Pulmonary artery endothelial cell (primary cell): ENCODE measurements around the gene PRKCQ. TPM values are rescaled to one million over a fixed set of nuclear protein-coding genes. Genes with fewer than 3 reads are reported as not detected.
"Not testable (repeated sequence)": the region's sequence is repeated elsewhere in the genome, so short reads cannot be mapped to it uniquely, and the experiment has no call there.

Experiments
- DNase-seq: peaks from one replicate; pipeline ENCODE4 v3.0.0-alpha.2; 2011; ENCODE audit warnings: low read depth, low spot score
- total RNA-seq: library from RNA; depleted of rRNA; stranded (reverse); fragments of >200 nt; gene quantifications from 2 replicates; pipeline ENCODE4 v1.2.3, GENCODE V29; 2014

Gene PRKCQ
- total RNA-seq, 1 donor from 2014 or later = 0.33 TPM

- DNase-seq = no peak
Observed at GRCh38 chr10:6460861-6461409, 119.1 kb downstream of the PRKCQ start.

DNA sequence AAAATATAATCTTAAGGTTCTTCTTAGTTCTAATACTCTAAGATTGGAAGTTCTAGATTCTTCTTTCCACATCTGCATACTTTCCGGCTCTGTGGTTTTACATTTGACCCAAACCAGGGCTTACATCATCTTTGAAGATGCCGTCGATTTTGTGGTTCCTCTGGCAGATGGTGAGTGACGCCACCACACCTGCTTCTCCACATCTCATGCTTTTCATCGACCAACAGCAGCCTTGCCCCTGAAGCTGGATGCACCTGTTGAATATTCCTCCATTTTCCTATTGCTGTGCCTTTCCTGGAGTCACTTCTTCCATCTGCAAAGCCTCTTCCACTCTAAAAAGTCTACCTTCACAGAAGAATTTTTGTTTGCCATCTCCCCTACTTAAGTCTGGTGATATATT, 121.3 kb downstream of the PRKCQ start:
- no peak for DNase-seq

- no peak for DNase-seq
Observed at GRCh38 chr10:6457376-6457775, 122.7 kb downstream of the PRKCQ start.

DNA sequence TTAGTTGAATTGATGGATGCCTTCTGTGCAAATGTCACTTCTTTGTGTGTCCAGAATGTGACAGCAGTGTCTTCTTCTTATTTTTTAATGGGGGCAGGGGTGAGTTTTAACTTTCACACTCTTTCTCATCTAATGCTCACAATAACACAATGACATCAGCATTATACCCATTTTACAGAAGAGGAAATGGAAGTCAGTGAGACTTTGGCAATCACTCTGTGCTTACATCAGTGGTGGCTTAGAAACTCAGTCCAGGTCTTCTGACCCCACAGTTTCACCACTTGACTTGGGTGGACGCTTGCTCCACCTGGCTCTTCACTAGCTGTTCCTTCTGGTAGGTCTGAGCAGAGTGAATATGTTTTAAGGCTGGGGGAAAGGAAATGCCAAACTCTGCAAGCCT, 124.0 kb downstream of the PRKCQ start:
- DNase-seq = no peak

DNA sequence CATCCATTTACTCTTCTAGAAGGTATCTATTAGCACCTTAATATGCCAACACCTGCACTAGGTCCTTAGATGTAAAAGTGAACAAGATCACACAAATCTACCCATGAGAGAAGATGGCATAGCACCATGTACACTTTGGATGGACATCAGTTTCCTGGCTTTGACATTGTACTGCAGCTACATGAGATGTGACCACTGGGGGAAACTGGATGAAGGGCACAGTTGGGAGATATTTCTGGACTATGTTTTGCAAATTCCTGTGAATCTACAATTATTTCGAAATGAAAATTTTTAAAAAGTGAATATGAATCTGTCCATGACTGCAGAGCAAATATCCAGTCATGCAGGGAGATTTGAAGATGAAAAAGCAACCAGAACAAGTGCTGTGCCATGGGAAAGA, 124.5 kb downstream of the PRKCQ start:
- DNase-seq = no peak

DNA sequence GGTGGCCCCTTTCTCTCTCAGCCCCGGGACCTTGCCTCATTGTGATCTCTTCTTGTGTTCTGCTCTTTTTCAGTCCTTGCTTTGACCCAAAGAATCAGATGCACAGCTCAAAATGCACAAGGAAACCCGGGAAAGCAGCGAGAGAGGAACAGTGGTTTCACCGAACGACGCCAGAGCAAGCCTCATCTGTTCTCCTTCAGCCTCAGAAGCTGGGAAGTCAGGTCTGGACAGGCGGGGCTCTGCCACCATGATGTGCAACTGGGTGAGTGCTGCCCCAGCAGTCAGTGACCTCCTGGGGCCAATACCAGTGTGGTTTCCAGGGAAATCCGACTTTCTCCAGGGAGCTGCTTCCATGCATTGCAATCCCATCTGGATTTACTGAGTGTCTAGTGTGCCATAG, 133.4 kb downstream of the PRKCQ start:
- DNase-seq = no peak

DNA sequence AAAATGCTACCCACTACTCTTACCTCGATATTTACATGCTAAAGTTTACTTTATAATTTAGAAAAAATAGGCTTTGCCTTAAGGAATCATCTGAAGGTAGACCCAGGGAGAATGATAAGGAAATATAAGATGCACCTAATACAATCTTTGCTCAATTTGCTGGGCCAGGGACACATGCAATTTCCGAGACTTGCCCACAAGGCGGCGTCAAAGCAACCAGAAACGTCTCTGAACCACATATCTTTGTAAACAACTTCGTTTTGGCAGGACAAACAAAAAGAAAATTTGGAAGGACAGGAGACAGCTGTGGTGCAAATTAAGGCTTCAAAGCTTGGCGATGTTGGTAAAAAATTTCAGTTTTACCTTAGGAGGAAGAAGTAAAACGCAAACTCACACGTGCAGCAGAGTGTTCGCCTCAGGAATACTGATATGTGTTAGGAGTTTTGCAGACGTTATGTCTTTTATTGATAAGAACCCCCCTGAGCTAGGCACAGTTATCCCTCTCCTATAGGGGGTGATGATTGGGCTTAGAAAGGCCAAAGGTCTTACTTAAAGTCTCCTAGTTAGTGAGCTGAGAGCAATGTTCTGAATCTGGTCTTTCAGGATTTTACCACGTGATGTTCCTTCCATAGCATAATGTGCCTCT, 134.3 kb downstream of the PRKCQ start:
- no peak for DNase-seq

DNA sequence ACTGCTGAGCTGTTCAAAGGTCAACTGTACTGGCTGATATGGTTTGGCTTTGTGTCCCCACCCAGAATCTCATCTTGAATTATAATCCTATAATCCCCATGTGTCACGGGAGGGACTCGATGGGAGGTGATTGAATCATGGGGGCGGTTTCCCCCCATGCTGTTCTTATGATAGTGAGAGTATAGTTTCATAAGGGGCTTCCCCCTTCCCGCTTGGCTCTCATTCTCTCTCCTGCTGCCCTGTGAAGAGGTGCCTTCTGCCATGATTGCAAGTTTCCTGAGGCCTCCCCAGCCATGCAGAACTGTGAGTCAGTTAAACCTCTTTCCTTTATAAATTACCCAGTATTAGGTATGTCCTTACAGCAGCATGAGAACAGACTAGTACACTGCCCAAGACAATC, 140.2 kb downstream of the PRKCQ start:
- not testable (repeated sequence) for DNase-seq

DNA sequence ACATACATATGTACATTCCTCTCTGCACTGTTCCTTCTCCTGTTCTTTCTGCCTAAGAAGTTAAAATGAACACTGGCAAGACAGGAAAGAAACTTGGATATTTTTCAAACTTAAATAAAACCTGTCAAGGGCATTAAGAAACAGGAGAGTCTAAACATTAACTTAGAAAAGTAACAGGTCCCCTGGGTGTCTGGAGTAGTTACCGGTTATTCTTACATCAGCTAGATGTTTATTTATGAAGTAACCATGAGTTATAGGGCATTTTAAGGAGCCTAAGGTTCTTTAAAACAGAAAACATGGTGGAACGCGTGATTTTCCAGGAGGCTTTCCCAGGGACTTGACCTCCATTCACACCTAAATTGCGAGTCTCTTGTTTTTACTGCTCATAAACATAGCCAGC, 148.2 kb downstream of the PRKCQ start:
- no peak for DNase-seq

DNA sequence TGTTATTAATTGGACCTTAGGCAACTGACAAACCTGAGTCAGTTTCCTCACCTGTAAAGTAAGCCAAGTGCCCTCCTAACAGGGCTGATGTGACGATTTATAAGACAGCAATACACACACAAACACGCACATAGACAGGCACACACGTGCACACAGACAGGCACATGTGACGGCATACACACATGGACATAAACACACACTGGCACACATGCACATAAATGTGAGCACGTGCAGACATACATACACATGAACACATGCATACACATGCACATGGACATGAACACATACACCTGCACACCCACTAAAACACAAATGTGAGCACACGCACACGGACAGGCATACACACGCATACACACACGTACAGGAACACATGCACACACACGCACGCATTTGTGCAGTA, 148.9 kb downstream of the PRKCQ start:
- no peak for DNase-seq

DNA sequence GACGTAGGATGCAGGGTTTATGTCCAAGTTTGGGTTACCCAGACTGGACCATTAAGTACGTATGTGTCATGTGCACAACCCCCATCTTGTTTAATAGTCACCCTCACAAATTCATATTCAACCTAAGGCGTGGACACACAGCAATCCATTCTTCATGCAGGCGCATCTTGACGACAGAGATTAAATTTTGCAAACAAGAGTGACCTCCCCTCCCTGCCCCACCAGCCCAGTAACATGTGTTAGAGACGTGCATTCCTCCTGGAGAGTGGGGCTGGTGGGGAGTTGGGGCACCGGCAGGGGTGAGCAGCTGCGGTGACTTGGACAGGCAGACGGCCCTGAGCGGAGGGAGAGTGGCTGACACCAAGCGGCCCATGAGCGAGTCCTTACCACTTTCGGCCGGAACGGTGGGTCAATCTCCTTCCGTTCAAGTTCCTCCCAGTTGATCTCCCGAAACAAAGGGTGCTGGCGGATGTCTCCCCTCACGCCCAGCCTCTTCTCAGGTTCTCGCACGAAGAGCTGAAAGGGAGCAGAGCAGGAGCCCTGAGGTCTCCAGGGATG, 149.6 kb downstream of the PRKCQ start:
- no peak for DNase-seq

DNA sequence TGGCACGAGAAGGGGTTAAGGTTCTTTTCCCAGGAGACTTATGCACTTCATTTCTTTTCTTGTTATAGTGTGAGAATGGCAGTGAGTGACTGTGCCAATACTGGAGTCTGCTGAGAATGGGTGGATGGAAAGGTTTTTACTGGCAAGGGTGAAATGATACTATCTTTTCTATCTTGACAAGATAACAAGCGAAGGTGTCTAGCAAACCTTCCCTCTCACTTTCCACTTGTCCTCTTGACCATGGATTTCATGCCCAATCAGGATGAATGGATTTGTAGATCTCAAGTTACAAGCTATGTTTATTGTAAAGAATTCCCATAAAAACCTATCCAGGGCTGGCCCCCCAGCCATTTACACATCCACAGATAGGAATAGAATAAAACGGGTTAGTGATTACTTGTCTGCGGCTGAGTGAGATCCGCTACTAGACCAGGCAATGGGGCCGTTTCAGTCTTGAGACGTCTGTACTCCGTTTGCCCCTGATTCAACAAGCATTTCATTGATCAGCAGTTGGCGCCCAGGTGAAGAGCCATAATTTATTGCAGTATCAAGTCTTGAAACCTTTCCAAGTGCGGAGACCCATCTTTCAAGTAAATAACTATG, 152.6 kb downstream of the PRKCQ start:
- no peak for DNase-seq

DNA sequence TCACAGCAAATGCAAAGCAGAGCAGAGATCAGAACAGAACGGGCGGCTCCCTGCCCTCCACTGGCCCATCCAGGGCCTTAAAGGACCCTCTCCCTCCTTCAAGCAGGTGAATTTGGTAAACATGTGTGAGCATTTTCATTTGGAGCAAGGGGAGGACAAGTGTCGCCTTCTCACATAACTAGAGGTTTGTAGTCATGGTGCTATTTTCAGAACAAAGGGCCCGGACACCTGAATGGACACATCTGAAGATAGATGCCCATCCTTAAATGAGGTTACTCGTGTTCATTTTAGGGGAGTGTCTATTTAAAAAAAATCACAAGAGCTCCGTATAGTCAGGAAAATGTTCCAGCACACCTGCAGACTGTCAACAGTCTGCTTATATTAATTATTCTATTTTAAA, 153.8 kb downstream of the PRKCQ start:
- no peak for DNase-seq

DNA sequence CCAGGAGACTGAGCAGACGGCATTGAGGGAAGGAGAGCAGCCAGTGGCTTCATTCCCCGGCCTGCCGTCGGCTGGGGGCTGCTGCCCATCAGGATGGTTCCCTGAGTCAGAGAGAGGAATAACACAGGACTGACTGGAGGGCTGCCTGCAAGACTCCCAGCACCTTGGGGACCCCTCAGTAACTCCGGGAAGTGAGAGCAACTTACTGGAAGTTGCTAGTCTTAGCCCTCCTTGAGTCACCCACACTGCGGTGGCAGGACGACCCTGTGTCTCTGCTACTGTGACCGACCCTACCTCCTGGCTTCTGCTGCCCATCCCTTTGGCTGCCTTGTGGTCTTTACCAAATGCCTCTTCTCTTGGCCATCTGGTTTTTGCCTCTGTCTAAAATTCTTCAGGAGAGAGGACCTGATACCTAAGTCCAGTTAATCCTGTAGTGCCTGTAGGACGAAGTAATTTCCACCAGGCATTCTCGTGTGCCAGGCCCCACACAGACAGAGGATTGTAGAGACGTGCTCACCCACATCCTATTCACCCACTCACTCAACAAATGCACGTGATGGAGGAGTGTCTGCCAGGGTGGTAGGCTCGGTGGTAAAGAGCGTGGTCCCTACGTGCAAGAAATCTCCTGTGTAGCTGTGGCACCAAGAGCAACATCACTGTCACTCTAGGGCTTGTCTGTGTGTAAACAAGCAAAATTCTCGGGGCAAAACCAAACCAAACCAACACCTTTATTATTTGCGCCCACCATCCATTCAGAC, 156.5 kb downstream of the PRKCQ start:
- DNase-seq = no peak

DNA sequence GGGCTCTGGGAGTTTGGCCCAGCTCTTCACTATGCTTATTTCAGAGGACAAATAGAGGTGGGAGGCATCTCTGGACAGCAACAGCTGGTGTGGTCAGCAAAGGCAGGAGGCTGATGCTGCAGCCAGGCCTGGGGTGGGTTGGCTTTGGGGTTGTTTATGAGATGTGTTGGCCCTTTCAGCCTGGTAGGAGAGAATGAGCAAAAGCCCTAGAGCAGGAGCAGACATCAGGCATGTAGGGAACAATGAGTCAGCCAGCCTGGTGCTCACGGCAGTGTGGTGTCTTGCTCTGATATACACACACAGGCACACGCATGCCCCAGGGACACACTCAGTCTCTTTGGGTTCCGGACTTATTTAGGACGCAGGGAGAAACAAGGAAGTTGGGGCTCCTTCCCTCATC, 157.1 kb downstream of the PRKCQ start:
- DNase-seq = no peak

DNA sequence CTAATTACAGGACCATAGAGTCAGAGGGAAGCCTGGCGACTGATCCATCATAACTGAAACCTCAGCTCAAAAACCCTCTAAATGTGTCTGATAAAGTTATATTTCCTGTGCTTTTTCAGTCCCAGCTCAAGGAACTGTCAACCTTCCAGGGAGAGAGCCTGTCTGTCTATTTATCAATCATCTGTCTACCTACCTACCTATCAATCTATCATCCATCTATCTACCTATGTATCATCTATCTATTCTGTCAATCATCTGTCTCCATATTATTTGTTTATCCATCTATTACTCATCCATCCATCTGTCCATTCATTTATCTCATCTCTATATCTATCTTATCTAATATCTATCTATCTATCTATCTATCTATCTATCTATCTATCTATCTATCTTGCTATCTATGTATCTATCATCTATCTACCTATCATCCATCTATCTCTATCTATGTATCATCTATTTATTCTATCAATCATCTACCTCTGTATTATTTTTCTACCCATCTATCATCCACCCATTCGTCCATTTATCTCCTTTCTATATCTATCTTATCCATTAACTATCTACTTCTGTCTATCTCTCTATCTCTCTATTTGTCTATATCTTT, 161.4 kb downstream of the PRKCQ start:
- no peak for DNase-seq

DNA sequence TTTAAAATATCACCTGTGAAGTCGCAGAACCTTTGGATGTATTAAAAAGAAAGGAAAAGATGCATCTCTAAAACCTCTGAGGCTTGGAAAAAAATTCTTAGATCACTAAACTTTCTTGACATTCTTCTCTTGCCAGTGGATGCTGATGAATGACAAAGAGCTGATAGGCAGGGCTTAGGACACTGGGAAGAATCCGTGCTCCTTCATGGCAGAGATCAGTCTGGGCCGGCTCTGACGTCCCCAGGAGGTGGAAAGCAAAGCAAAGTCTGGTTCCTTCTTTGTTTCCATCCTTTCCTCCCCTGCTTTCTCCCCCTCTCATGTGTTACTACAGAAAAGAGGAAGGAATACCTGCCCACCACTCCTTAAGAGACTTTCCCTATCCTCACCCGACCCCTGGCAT, 161.9 kb downstream of the PRKCQ start:
- no peak for DNase-seq

DNA sequence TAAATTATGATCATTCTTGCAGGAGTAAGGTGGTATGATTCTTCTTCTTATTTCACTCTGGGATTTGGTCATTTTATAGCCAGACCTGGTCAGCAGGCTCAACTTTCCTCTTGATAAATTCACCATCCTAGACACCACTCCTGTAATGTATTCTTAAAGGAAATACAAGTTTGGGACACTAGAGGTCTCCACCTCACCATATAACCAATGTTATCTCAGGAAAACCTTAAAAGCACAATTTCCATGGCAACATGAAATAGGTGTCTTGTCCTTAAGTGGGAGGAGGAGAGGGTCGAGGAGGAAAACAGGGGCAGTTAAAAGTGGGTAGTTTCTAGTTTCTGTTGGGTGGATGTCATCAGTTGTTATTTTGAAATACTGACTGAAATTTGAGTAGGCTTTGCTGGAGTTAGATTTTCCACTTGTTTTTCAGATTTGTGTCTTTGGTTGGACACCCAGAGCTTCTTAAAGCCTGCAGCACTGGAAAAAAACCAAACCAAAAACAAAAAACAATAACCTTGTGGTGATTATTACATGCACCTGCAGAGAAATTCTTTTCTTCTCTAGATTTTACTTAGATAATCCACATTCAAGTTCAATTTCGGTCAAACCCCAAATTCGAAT, 163.1 kb downstream of the PRKCQ start:
- no peak for DNase-seq

GRCh38 chr10:6411436-6411835, 168.6 kb downstream of the PRKCQ start:
- DNase-seq = no peak

- no peak for DNase-seq
Observed at GRCh38 chr10:6410830-6411229, 169.2 kb downstream of the PRKCQ start.

DNA sequence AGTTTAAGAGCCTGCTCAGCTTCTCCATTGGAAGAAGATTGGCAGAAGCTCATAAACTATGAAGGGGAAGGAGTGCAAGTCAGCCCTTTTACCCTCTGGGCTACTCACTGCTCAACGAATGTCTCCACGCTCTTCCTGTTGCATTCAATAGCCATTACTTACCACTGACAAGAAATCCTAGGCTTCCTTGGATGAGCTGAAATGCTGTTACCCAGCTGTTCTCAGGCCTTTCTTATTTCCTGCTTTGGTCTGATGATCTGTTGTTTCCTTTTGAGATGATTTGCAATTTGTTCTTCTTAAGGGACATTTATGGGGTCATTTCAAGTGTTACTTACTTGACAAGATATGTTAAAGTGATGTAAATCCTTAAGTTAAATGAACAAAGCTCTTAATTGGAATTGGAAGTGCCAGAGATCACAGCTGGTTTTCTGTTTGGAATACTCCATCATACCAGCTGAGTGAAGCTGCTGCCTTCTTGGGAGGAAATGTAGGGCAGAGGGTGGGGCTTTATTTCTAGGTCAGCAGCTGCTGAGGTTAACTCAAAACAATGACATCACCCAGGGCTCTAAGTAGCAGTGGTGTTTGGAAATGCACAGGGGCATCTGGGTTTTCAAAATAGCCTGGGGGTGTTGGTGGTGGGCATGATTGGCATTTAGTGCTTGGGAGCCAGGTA, 170.0 kb downstream of the PRKCQ start:
- no peak for DNase-seq
